MM.1S (cell line): ENCODE results near the gene MLLT11.
"Not testable (repeated sequence)": the region's sequence is repeated elsewhere in the genome, so short reads cannot be mapped to it uniquely, and the experiment has no call there.

Experiments
- DNase-seq: peaks from one replicate; pipeline ENCODE4 v3.0.0-alpha.2; 2015
- H2AFZ ChIP-seq: fragments of 300-600 bp; sonication (generic); 2 replicates; pipeline ENCODE4 v1.6.0; 2016; ENCODE audit warnings: antibody characterized with exemption, low read length
- H3F3A ChIP-seq: fragments of 300-600 bp; sonication (generic); 2 replicates; pipeline ENCODE4 v1.6.1; 2016; ENCODE audit warnings: mild to moderate bottlenecking, antibody characterized with exemption, low read length, moderate library complexity, mixed read lengths; ENCODE audit not compliant: insufficient read depth
- H3K27ac ChIP-seq: fragments of 300-600 bp; sonication (generic); 2 replicates; pipeline ENCODE4 v1.5.1; 2016; ENCODE audit warnings: mild to moderate bottlenecking, low read length
- H3K27me3 ChIP-seq: fragments of 300-600 bp; sonication (generic); replicated peaks from 2 replicates; pipeline ENCODE4 v1.6.0; 2016; ENCODE audit warnings: low read length; ENCODE audit not compliant: insufficient read depth
- H3K36me3 ChIP-seq: fragments of 300-600 bp; sonication (generic); replicated peaks from 2 replicates; pipeline ENCODE4 v1.6.1; 2016; ENCODE audit warnings: mild to moderate bottlenecking, low read length, mixed read lengths; ENCODE audit not compliant: insufficient read depth
- H3K4me1 ChIP-seq: fragments of 300-600 bp; sonication (generic); 2 replicates; pipeline ENCODE4 v1.6.1; 2016; ENCODE audit warnings: low read length, mixed read lengths
- H3K4me2 ChIP-seq: fragments of 300-600 bp; sonication (generic); 2 replicates; pipeline ENCODE4 v1.6.0; 2016; ENCODE audit warnings: low read depth, low read length
- H3K4me3 ChIP-seq: fragments of 300-600 bp; sonication (generic); 2 replicates; pipeline ENCODE4 v1.5.1; 2016; ENCODE audit warnings: low read length, mixed read lengths
- H3K79me2 ChIP-seq: fragments of 300-600 bp; sonication (generic); 2 replicates; pipeline ENCODE4 v1.6.1; 2016; ENCODE audit warnings: mixed run types, low read length, mixed read lengths
- H3K9ac ChIP-seq: fragments of 300-600 bp; sonication (generic); 2 replicates; pipeline ENCODE4 v1.6.1; 2016; ENCODE audit warnings: low read length, mixed read lengths
- H3K9me2 ChIP-seq: fragments of 300-600 bp; sonication (generic); replicated peaks from 2 replicates; pipeline ENCODE4 v1.6.1; 2016; ENCODE audit warnings: mild to moderate bottlenecking, low read length, mixed read lengths; ENCODE audit not compliant: insufficient read depth
- H3K9me3 ChIP-seq: fragments of 300-600 bp; sonication (generic); replicated peaks from 2 replicates; pipeline ENCODE4 v1.6.1; 2016; ENCODE audit warnings: mild to moderate bottlenecking, low read length, mixed read lengths; ENCODE audit not compliant: insufficient read depth
- H4K20me1 ChIP-seq: fragments of 300-600 bp; sonication (generic); 2 replicates; pipeline ENCODE4 v1.6.1; 2016; ENCODE audit warnings: mild to moderate bottlenecking, low read length, moderate library complexity, mixed read lengths; ENCODE audit not compliant: insufficient read depth
- CTCF ChIP-seq: fragments of 300-600 bp; sonication (generic); IDR thresholded peaks from 2 replicates; pipeline ENCODE4 v1.5.1; 2016; ENCODE audit warnings: antibody characterized with exemption, low read length, mixed read lengths
- EZH2 ChIP-seq: fragments of 300-600 bp; sonication (generic); optimal IDR thresholded peaks from 2 replicates; pipeline ENCODE3; 2017; ENCODE audit warnings: low read depth, mild to moderate bottlenecking, antibody characterized with exemption, low read length, mixed read lengths
- EZH2phosphoT487 ChIP-seq: fragments of 300-600 bp; sonication (generic); IDR thresholded peaks from 2 replicates; pipeline ENCODE4 v1.6.1; 2018; ENCODE audit warnings: antibody characterized with exemption, low read length

Gene MLLT11

GRCh38 chr1:151085953-151086559 is 25.9 kb downstream of the MLLT11 start:
- H3K27me3 ChIP-seq: no peaks in the 10 kb centered on the region
- H3K36me3 ChIP-seq: no peaks in the 10 kb centered on the region
- H3K9me3 ChIP-seq: no peaks in the 10 kb centered on the region
- no peak for DNase-seq
- TF ChIP-seq CTCF (no peak), EZH2phosphoT487 (no peak), EZH2 (no peak)
- no peaks in the 10 kb centered on the region for H3K4me1 ChIP-seq
- H3K79me2 ChIP-seq: no peaks in the 10 kb centered on the region
- H3K9me2 ChIP-seq: no peaks in the 10 kb centered on the region
- no peak overlapping the region for H3K9ac ChIP-seq
- H4K20me1 ChIP-seq: no peaks in the 10 kb centered on the region
- no peak overlapping the region for H3K4me3 ChIP-seq
- no peak overlapping the region for H2AFZ ChIP-seq
- no peak overlapping the region for H3K4me2 ChIP-seq
- H3F3A ChIP-seq: no peaks in the 10 kb centered on the region
- no peak overlapping the region for H3K27ac ChIP-seq

DNA sequence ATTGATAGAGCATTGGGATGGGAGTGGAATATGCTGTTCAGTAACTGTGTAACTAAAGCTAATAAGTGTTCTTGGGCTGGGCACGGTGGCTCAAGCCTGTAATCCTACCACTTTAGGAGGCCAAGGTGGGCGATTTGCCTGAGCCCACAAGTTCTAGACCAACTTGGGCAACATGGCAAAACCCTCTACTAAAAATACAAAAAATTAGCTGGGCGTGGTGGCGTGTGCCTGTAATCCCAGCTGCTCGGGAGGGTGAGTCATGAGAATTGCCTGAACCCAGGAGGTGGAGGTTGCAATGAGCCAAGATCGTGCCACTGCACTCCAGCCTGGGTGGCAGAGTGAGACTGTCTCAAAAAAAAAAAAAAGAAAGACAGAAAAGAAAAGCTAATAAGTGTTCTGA is 37.2 kb downstream of the MLLT11 start:
- not testable (repeated sequence) for H3K27ac ChIP-seq, H3F3A ChIP-seq, H3K79me2 ChIP-seq, H3K9ac ChIP-seq, H3K9me3 ChIP-seq, H3K36me3 ChIP-seq, H3K4me3 ChIP-seq, H3K4me1 ChIP-seq, H3K27me3 ChIP-seq, H3K9me2 ChIP-seq, H4K20me1 ChIP-seq, H2AFZ ChIP-seq, DNase-seq, H3K4me2 ChIP-seq

- Histone ChIP-seq H3K9ac (no peak overlapping the region), H3K9me3 (no peaks in the 10 kb centered on the region), H3K27me3 (no peaks in the 10 kb centered on the region), H3K4me1 (no peaks in the 10 kb centered on the region), H3K27ac (no peak overlapping the region), H3K79me2 (no peaks in the 10 kb centered on the region), H3K36me3 (no peaks in the 10 kb centered on the region), H2AFZ (no peak overlapping the region), H4K20me1 (no peaks in the 10 kb centered on the region), H3K4me2 (no peak overlapping the region), H3K4me3 (no peak overlapping the region), H3F3A (no peaks in the 10 kb centered on the region), H3K9me2 (no peaks in the 10 kb centered on the region)
- no peak for DNase-seq
- TF ChIP-seq EZH2phosphoT487 (no peak), CTCF (no peak), EZH2 (no peak)
These were observed 37.9 kb downstream of the MLLT11 start for GRCh38 chr1:151098126-151098525.

GRCh38 chr1:151104630-151105029 is 44.4 kb downstream of the MLLT11 start:
- no peaks in the 10 kb centered on the region for H3K4me1 ChIP-seq
- no peaks in the 10 kb centered on the region for H3K27me3 ChIP-seq
- no peaks in the 10 kb centered on the region for H3K79me2 ChIP-seq
- H3F3A ChIP-seq: no peaks in the 10 kb centered on the region
- no peaks in the 10 kb centered on the region for H3K36me3 ChIP-seq
- H3K27ac ChIP-seq: no peak overlapping the region
- H3K4me2 ChIP-seq: no peak overlapping the region
- no peak overlapping the region for H3K4me3 ChIP-seq
- H3K9ac ChIP-seq: no peak overlapping the region
- no peaks in the 10 kb centered on the region for H3K9me3 ChIP-seq
- H3K9me2 ChIP-seq: no peaks in the 10 kb centered on the region
- no peak for TF ChIP-seq CTCF
- no peak for TF ChIP-seq EZH2phosphoT487
- no peak for TF ChIP-seq EZH2
- no peak overlapping the region for H2AFZ ChIP-seq
- no peaks in the 10 kb centered on the region for H4K20me1 ChIP-seq
- no peak for DNase-seq
